Stimulated activated CD4-positive, alpha-beta T cell treated with anti-CD3 and anti-CD28 coated beads, Interleukin-15, amount 100 ng/mL, for 24 hours (primary cell): Measurements from ENCODE around the gene ABCG2.
"Not testable (repeated sequence)": the region's sequence is repeated elsewhere in the genome, so short reads cannot be mapped to it uniquely, and the experiment has no call there.

Experiments used
- DNase-seq: peaks from one replicate; pipeline ENCODE4 v3.0.0-alpha.2; 2020

The ABCG2 gene

DNA sequence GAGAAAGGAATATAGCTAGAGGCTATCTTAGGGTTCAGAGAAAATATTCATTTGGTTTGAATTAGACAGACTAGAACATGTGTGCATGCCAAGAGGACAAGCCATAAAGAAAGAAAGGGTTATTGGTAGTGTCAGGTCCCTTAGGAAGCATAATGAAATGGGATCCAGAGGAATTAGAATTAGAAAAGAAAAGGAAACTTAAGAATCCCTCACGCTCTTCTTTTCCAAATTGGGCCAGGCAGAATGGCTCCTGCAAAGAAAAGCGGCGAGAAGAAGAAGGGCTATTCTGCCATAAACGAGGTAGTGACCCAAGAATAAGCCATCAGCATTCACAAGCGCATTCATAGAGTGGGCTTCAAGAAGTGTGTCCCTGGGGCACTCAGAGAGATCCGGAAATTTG is 4.9 kb upstream of the ABCG2 start:
- no peak for DNase-seq

GRCh38 chr4:88162626-88163025 is 4.2 kb upstream of the ABCG2 start:
- no peak for DNase-seq

DNA sequence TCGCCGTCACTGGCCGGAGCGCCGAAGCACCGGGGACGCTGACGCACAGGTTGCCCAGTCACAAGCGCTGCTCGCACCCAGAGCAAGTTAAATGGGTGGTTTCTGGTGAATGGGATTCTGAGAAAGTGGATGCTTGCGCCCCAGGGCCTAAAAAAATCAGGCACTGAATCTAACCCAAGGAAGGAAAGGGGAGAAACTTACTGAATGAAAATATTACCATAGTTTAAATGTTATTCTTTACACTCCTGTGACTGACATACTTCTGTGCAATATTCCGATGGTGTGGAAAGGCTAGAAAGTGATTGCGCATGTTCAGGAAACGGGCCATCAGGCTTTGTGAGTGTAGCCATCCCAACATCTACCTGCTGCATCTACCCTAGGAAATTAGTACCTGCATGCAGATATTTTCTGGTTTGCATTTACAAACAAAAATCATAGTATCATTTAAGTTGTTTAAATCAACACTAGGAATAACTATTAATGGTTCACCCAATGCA is 838 bp upstream of the ABCG2 start:
- no peak for DNase-seq

DNA sequence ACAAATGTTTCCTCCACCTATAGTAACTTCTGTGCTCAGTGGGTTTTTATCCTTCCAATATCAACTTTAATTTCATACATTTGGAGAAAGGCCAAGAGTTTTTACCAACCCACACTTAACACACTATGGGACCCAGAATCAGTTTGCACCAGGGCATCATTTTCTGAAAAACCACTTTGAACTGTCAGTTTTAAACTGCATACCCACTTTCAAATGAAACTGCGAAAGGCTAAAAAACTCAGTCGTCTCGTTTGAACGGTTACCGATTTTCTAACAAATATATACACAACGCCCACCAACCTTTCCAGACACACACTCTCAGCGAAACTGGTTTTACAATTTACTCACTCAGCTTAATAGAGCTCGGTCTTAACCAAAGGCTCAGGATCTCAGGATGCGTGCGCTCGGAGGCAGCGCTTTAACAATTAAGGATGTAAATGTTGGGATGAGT is 376 bp downstream of the ABCG2 start:
- no peak for DNase-seq

GRCh38 chr4:88152331-88152730 is 6.1 kb downstream of the ABCG2 start:
- not testable (repeated sequence) for DNase-seq

DNA sequence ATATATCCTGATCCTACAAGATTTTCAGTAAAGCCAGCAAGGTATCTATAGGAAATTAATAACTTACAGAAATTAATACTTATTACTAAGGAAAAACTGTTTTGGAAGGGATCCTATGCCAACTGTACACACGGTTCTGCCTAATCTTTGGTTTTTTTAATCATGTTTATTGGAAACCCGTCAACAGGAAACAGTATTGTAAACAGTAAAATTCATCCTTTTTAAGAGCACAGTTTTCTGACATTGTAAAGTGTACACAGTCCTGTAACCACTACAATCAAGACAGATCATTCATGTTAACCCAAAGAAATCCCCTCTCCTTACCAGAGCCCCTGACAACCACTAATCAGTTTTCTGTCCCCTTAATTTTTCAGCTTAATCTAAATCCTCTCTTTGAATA is 9.9 kb downstream of the ABCG2 start:
- DNase-seq, result no peak

- DNase-seq, result no peak
Measured at GRCh38 chr4:88147799-88148217, 10.6 kb downstream of the ABCG2 start.

- no peak for DNase-seq
Measured at GRCh38 chr4:88146891-88147290, 11.5 kb downstream of the ABCG2 start.

DNA sequence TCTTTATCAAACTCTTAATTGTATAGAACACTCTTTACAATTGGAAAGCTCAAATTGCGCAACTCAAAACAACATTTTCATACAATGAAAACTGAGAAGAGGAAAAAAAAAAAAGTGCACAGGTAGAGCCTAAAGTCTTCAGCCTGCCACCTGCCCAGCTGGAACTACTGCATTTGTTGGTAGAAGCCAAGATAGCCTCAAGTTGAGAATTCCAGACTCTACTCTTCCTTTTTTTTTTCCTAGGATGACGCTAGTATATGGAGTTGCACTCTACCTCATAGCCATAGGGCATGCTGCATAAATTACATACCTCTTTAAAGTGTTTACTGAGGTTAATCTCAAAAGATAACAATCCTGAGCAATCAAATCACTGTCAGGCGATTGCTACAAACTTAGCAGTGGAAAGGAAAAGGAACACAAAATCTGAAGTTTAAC is 13.6 kb downstream of the ABCG2 start:
- no peak for DNase-seq

DNA sequence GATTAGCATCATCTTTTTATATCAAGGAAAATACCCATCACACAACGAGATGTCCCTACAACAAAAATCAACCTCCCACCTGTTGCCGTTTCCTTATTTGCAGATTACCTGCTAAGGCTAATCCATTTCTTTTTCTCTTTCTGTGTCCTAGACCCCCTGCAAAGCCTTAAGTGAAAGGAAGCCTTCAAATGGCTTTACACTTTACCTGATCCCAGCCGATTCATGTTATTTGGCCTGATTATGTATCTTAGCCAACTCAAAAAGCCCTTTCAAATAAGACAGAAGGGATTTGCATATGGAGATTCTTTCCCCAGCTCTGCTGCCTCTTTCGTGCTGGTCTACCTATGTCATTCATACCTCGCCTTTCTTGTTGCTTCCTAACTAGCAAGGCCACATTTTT is 14.4 kb downstream of the ABCG2 start:
- DNase-seq, result no peak

DNA sequence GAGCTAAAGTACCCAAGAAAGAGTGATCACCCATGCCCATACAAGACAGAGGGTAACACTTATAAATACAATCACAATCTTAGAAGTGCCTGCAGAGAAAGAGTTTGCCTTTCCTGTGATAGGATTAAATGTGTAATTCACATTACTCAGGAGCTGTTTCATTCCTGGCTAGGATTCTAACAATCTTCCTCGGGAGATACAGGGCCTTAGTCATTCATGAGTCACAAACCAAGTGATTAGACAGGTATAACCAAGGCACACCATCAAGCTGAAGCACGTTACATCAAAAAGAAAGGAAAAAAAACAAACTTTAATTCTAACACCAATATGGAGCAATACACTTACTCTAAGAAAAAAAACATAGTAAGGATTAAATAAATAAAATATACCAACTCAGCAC is 14.9 kb downstream of the ABCG2 start:
- no peak for DNase-seq

DNA sequence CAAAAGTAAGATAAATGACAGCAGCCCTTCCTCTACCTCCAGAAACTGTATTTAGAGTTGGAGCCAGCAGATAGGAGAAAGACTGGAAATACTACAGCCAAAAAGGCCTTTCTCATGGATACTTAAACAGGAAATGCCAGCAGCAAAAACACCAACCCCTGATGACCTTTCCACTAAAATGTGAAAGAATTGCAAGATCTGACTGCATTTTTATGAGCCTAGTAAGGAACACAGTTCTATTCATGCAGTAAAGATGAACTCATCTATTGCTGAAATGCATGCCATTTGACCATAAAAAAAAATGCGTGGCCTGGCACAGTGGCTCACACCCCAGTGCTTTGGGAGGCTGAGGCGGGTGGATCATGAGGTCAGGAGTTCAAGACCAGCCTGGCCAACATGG is 19.9 kb downstream of the ABCG2 start:
- no peak for DNase-seq

GRCh38 chr4:88137112-88137511 is 21.3 kb downstream of the ABCG2 start:
- DNase-seq, result no peak

DNA sequence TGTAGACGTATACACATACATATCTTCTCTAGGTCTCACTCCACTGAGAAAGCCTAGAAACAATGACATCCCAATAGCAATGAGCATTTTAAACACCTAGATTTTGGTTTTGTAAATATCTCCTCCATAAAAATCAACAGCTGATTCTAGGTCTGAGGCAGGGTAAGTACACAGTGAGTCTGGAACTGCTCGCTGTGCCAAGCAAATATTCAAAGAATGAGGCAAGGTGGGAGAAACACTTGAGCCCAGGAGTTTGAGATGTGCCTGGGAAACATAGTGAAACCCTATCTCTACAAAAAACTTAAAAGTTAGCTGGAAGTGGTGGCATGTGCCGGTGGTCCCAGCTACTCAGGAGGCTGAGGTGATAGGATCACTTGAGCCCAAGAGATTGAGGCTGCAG is 22.2 kb downstream of the ABCG2 start:
- no peak for DNase-seq

- no peak for DNase-seq
Measured at GRCh38 chr4:88135356-88135663, 23.1 kb downstream of the ABCG2 start.

DNA sequence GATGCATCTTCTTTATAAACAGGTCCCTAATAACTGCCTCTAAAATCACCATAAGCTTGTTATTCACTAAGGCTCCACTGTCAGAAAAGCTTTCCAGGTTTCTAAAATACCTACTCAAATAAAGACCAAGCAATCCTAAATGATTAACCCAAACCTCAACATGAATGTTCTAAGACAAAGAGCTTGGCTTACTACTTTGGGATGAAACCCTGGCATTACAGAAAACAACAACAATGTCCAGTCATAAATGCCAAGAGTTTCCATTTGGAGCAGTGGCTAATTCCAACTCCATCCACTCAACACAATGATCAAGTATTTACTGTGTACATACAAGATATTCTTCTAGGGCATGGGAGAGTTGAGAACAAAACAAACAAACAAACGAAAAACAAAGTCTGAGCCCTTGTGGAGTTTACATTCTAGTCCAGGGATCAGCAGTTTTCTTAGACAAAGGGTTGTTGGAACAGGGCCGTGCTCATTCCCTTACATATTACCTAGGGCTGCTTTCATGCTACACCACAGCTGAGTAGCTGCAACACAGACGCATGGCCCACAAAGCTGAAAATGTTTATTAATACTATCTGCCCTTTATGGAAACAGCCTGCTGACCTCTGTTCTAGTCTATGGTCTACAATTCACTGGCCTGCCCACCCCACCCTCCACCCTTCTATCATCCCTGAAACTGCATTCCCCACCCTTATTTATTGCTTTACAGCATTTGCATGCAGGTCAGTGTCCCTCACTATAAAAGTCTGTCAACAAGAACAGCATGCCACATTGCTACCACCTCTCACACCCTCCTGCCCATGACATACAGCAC is 23.7 kb downstream of the ABCG2 start:
- DNase-seq, result no peak

DNA sequence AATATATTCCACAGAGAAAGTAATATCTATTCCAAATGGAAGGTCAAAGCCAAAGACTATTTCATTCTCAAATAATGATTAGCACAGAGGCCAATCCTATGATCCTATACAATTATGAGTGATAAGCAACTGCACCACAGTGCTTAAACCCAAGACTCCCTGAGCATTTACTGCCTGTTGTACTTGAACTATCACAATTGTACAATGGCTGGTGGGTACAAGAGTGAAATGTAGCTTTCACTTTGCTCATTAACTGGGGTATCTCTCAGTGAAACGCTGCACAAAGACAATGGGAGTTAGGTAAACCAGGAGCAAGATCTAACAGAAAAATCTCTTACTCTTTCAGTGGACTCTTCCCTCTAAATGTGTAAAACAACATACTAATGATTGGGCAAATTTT is 24.3 kb downstream of the ABCG2 start:
- no peak for DNase-seq

GRCh38 chr4:88130544-88131305 is 27.7 kb downstream of the ABCG2 start:
- DNase-seq, result no peak

GRCh38 chr4:88130003-88130402 is 28.4 kb downstream of the ABCG2 start:
- DNase-seq, result no peak

DNA sequence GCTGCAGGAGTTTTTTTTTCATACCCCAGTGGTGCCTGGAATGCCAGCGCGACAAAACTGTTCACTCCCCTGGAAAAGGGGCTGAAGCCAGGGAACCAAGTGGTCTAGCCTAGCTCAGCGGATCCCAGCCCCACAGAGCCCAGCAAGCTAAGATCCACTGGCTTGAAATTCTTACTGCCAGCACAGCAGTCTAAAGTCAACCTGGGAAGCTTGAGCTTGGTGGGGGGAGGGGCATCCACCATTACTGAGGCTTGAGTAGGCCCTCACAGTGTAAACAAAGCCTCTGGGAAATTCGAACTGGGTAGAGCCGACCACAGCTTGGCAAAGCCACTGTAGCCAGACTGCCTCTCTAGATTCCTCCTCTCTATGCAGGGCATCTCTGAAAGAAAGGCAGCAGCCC is 36.2 kb downstream of the ABCG2 start:
- not testable (repeated sequence) for DNase-seq

DNA sequence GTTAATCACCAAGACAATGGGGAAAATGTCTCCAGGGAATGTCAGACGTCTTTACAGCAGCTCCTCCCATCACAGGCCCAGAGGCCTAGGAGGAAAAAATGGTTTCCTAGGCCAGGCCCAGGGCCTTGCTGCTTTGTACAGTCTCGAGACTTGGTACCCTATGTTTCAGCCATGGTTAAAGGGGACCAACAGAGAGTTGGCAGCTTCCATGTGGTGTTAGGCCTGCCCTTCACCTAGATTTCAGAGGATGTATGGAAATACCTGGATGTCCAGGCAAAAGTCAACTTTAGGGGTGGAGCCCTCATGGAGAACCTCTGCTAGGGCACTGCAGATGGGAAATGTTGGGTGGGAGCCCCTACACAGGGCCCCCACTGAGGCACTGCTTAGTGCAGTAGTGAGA is 38.5 kb downstream of the ABCG2 start:
- no peak for DNase-seq

DNA sequence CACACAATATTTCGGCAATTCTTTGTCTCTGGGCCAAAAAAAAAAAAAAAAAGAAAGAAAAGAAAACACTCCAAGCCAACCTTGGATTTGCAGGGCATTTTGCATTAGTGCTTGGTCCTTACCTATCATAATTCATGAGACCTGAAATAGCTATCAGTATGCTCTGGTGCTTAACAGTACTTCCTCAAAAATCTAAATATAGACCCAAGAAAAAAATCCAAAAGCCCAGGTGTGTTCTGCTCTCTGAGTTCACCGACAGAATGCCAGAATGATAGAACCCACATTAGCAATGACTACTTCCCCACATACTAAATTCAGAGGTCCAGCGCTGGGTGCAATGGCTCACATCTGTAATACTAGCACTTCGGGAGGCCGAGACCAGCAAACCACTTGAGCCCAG is 42.9 kb downstream of the ABCG2 start:
- DNase-seq, result no peak

DNA sequence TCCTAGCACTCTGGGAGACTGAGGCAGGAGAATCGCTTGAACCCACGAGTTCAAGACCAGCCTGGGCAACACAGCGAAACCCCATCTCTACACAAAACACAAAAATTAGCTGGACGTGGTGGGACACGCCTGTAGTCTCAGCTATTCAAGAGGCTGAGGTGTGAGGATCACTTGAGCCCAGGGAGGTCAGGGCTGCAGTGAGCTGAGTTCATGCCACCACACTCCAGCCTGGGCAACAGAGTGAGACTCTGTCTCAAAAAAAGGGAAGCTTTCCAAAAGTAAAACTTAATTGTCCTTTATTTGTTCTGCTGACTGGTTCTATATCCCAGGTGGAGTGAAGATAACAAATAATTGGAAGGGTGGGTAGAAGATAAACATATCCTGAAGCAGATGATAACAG is 45.6 kb downstream of the ABCG2 start:
- DNase-seq, result no peak

DNA sequence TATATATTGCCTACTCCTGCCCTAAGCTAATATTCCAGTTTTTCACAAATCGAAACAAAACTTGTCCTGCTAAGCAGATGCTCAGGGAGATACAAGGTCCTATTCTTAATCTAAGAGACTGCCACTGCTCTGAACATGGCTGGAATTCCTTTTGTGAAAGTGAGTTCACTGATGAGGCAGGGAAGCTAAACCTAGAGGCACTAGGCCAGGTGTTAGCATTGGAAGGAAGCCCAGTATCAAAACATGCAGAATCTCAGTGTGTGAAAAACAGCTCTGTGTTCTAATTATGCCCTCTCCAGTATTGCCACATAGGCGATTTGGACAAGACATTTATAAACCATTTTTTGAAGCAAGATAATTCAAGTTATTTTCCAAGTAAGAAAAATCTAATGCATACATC is 47.6 kb downstream of the ABCG2 start:
- no peak for DNase-seq
